22Rv1 (cell line): Measurements from ENCODE around the gene PMPCA.

Experiments
- H3K27ac ChIP-seq: fragments of 450-650 bp; 2 replicates; pipeline ENCODE4 v1.5.1; 2017
- CTCF ChIP-seq: fragments of 450-650 bp; IDR thresholded peaks from 2 replicates; pipeline ENCODE4 v1.5.1; 2017; ENCODE audit warnings: mild to moderate bottlenecking
- ZFX ChIP-seq: fragments of 450-650 bp; IDR thresholded peaks from 2 replicates; pipeline ENCODE4 v1.6.1; 2017; ENCODE audit warnings: antibody characterized with exemption, borderline replicate concordance

PMPCA gene

GRCh38 chr9:136462664-136463063 lies 52.2 kb downstream of the PMPCA start:
- TF ChIP-seq CTCF, result no peak
- TF ChIP-seq ZFX, result no peak
- no peak overlapping the region for H3K27ac ChIP-seq

- no peak for TF ChIP-seq ZFX
- no peak for TF ChIP-seq CTCF
- no peak overlapping the region for H3K27ac ChIP-seq
These were observed 53.1 kb downstream of the PMPCA start for GRCh38 chr9:136463578-136463977.

GRCh38 chr9:136464241-136464640 lies 53.8 kb downstream of the PMPCA start:
- TF ChIP-seq ZFX (no peak), CTCF (no peak)
- H3K27ac ChIP-seq, result no peak overlapping the region

- H3K27ac ChIP-seq, result no peak overlapping the region
- no peak for TF ChIP-seq CTCF
- TF ChIP-seq ZFX, result no peak
These were observed 55.2 kb downstream of the PMPCA start for GRCh38 chr9:136465500-136466154.

- TF ChIP-seq ZFX (no peak), CTCF (no peak)
- H3K27ac ChIP-seq, result no peak overlapping the region
These were observed 55.7 kb downstream of the PMPCA start for GRCh38 chr9:136466155-136466541.

- TF ChIP-seq ZFX (no peak), CTCF (no peak)
- H3K27ac ChIP-seq, result no peak overlapping the region
These were observed 57.3 kb downstream of the PMPCA start for GRCh38 chr9:136467766-136468165.

- TF ChIP-seq CTCF, result no peak
- TF ChIP-seq ZFX, result no peak
- H3K27ac ChIP-seq, result no peak overlapping the region
These were observed 59.9 kb downstream of the PMPCA start for GRCh38 chr9:136470356-136470755.
